Endothelial cell of umbilical vein (primary cell): ENCODE measurements around the gene OSBPL9.

Experiments used
- POLR2AphosphoS5 ChIP-seq: IDR thresholded peaks from 2 replicates; pipeline ENCODE4 v1.6.1; 2012; ENCODE audit warnings: low read depth, mild to moderate bottlenecking, control low read depth, low read length, moderate library complexity; ENCODE audit not compliant: insufficient read depth
- TF ChIP-seq, protein P1 (sequence below), 2 donors: IDR thresholded peaks; 1 replicate in 1 of 2; 2 replicates in 1 of 2; pipeline ENCODE4 v1.5.1; 2011; ENCODE audit warnings: low read length in 2 of 2, mild to moderate bottlenecking in 2 of 2, moderate library complexity in 2 of 2, control low read depth in 1 of 2, inconsistent platforms in 1 of 2, low read depth in 1 of 2; ENCODE audit not compliant: insufficient read depth in 1 of 2; ENCODE audit errors: extremely low read depth in 1 of 2

- TF ChIP-seq, protein P1, sequence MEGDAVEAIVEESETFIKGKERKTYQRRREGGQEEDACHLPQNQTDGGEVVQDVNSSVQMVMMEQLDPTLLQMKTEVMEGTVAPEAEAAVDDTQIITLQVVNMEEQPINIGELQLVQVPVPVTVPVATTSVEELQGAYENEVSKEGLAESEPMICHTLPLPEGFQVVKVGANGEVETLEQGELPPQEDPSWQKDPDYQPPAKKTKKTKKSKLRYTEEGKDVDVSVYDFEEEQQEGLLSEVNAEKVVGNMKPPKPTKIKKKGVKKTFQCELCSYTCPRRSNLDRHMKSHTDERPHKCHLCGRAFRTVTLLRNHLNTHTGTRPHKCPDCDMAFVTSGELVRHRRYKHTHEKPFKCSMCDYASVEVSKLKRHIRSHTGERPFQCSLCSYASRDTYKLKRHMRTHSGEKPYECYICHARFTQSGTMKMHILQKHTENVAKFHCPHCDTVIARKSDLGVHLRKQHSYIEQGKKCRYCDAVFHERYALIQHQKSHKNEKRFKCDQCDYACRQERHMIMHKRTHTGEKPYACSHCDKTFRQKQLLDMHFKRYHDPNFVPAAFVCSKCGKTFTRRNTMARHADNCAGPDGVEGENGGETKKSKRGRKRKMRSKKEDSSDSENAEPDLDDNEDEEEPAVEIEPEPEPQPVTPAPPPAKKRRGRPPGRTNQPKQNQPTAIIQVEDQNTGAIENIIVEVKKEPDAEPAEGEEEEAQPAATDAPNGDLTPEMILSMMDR (IDR thresholded peaks at IDR 0.05; ENCODE audit: extremely low read depth in 1 of 2, insufficient read depth in 1 of 2, low read depth in 1 of 2, low read length in 2 of 2) = no peak
- no peak for TF ChIP-seq POLR2AphosphoS5
Measured at GRCh38 chr1:51792864-51793263, 176.0 kb downstream of the OSBPL9 start.
